Measurements from ENCODE around the gene PSRC1.

DNA sequence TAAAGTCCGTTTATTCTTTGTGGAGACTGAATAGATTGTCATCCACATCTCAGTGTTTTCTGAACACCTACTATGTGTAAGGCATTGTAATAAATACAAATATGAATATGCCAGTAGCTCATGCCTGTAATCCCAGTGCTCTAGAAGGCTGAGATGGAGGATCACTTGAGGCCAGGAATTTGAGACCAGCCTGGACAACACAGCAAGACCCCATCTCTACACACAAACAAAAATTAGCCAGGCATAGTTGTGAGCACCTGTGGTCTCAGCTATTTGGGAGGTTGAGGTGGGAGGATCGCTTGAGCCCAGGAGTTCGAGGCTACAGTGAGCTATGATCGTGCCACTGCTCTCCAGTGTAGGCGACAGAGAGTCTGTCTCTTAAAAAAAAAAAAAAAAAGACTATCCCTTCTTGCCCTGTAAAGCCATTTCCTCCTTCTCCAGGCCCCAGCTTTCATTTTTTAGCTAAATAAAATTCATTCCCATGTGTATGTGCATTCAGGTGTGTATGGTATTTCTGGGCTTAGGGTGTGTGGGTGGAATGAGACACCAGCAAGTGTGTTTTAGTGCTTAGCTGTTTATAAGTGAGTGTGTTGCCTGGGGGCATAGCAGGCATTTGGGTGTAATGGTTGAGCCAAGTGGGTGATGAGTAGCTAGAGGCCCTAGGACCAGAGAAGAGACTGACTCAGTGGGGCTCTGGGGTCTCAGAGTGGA is 25.8 kb downstream of the PSRC1 start:
- TF ChIP-seq POLR2A (IDR thresholded peaks at IDR 0.05; ENCODE audit: low read length) (no peak), GATA1 (IDR thresholded peaks at IDR 0.05; ENCODE audit: low read depth, low read length) (no peak)
